GM12865 (cell line): Measurements from ENCODE around the gene ASB2.

Experiments
- DNase-seq: peaks from one replicate; pipeline ENCODE4 v3.0.0; 2010; ENCODE audit warnings: low read depth
- H3K4me3 ChIP-seq: 2 replicates; pipeline ENCODE4 v1.5.1; 2011; ENCODE audit warnings: mild to moderate bottlenecking, low read depth, low read length, control low read depth
- TF ChIP-seq, protein P1 (sequence below): IDR thresholded peaks from 2 replicates; pipeline ENCODE4 v1.5.1; 2011; ENCODE audit warnings: low read length, control low read depth, low read depth, inconsistent platforms; ENCODE audit not compliant: insufficient read depth; ENCODE audit errors: missing control alignments

The ASB2 gene

GRCh38 chr14:93932642-93933041 is 43.7 kb downstream of the ASB2 start:
- DNase-seq: peak; percentile 25
- TF ChIP-seq, protein P1, sequence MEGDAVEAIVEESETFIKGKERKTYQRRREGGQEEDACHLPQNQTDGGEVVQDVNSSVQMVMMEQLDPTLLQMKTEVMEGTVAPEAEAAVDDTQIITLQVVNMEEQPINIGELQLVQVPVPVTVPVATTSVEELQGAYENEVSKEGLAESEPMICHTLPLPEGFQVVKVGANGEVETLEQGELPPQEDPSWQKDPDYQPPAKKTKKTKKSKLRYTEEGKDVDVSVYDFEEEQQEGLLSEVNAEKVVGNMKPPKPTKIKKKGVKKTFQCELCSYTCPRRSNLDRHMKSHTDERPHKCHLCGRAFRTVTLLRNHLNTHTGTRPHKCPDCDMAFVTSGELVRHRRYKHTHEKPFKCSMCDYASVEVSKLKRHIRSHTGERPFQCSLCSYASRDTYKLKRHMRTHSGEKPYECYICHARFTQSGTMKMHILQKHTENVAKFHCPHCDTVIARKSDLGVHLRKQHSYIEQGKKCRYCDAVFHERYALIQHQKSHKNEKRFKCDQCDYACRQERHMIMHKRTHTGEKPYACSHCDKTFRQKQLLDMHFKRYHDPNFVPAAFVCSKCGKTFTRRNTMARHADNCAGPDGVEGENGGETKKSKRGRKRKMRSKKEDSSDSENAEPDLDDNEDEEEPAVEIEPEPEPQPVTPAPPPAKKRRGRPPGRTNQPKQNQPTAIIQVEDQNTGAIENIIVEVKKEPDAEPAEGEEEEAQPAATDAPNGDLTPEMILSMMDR: no peak
- no peak overlapping the region for H3K4me3 ChIP-seq

GRCh38 chr14:93930989-93931307 is 45.4 kb downstream of the ASB2 start:
- TF ChIP-seq, protein P1: no peak
- no peak overlapping the region for H3K4me3 ChIP-seq
- no peak for DNase-seq

DNA sequence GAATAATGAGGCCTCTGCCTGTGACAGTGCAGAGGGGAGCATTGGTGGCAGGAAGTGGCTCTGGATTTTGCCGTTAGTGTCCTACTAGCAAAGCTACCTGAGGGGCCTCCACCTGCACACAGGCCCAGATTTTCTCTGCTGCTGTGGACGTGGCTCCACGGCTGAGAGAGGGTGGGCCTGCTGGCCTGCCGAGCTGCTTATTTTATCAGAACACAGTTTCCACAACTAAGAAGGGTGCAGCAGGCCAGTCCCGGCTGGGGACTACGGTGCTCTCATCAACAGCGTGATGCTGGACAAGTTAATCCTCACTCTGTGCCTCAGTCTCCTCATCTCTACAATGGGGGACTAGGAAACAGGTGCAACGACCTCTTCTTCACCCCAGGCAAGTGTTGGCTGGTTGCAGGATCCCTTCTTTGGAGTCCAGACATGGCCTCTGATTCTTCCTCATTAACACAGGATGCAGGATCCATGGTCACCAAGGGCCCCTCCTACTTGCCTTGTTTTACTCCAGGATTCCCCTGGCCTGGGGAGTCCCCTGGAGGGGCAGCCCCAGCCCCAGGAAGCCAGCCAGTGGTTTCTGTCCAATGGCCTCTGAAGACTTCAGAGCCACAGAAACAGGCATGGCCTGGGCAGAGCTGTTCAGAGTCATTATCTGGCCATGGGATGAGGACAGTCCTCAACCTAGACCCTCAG is 45.9 kb downstream of the ASB2 start:
- DNase-seq: no peak
- TF ChIP-seq, protein P1: no peak

DNA sequence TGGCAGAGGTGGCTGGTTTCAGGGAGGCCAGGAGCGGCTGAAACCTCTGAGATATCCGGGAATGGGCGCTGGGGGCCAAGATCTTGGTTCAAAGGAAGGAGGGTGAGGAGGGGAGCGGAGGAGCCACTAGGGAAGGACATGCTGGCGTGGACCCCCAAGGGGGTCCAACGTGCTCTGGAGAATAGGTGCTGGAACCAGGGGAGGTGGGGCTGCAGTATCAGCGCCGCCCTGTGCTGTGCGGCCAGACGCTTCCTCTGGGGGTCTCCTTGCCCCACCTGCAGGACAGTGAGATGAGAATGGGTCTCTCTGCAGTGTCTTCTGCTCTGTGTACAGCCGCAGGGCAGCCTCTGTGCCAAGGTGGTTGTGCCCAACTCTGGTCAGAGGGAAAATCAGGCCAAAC is 46.7 kb downstream of the ASB2 start:
- no peak overlapping the region for H3K4me3 ChIP-seq
- DNase-seq: no peak
- TF ChIP-seq, protein P1: no peak

More for the DNA sequence above, 45.9 kb downstream of the ASB2 start:
- no peak overlapping the region for H3K4me3 ChIP-seq

DNA sequence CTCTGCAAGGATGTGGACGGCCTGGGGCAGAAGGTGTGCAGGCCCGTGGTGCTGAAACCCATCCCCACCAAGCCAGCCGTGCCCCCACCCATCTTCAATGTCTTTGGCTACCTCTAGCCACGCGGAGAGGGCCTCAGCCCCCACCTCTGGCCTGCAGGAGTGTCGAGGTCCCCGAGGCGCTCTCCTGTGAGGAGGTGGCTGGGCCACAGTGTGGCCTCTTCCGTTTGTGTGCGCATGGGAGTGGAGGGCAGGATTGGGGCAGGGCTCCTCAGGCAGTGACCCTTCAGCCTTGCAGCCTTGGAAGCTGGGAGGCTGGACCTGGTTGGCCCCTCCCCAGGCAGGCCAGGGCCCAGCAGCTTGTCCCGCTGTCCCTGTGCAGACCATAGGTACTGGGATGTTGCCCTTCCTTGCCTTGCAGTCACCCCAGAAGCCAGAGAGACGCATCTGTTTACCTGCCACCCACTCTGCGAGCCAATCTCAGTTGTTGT is 47.3 kb downstream of the ASB2 start:
- TF ChIP-seq, protein P1: no peak
- no peak for DNase-seq
- H3K4me3 ChIP-seq: no peak overlapping the region

GRCh38 chr14:93928184-93929047 is 48.0 kb downstream of the ASB2 start:
- DNase-seq: no peak
- TF ChIP-seq, protein P1: no peak
- no peak overlapping the region for H3K4me3 ChIP-seq
